Breast epithelium (tissue), 3 donors: ENCODE measurements around the gene MROH2A.

Experiments
- POLR2A ChIP-seq: fragments of 450-650 bp; IDR thresholded peaks from one replicate; pipeline ENCODE4 v1.6.1; 2016; ENCODE audit warnings: antibody characterized with exemption, mild to moderate bottlenecking, moderate library complexity
- POLR2AphosphoS5 ChIP-seq, 3 donors: sonication (generic); formaldehyde crosslinking; IDR thresholded peaks; one replicate each; pipeline ENCODE4 v1.6.1; 2017; ENCODE audit warnings: antibody characterized with exemption in 3 of 3
- TF ChIP-seq, protein P1 (sequence below), 3 donors: fragments of 450-650 bp; IDR thresholded peaks; one replicate each; pipeline ENCODE4 v1.5.1; 2016 to 2017; ENCODE audit warnings: antibody characterized with exemption in 3 of 3, mild to moderate bottlenecking in 3 of 3, moderate library complexity in 3 of 3

- TF ChIP-seq, protein P1, sequence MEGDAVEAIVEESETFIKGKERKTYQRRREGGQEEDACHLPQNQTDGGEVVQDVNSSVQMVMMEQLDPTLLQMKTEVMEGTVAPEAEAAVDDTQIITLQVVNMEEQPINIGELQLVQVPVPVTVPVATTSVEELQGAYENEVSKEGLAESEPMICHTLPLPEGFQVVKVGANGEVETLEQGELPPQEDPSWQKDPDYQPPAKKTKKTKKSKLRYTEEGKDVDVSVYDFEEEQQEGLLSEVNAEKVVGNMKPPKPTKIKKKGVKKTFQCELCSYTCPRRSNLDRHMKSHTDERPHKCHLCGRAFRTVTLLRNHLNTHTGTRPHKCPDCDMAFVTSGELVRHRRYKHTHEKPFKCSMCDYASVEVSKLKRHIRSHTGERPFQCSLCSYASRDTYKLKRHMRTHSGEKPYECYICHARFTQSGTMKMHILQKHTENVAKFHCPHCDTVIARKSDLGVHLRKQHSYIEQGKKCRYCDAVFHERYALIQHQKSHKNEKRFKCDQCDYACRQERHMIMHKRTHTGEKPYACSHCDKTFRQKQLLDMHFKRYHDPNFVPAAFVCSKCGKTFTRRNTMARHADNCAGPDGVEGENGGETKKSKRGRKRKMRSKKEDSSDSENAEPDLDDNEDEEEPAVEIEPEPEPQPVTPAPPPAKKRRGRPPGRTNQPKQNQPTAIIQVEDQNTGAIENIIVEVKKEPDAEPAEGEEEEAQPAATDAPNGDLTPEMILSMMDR (IDR thresholded peaks at IDR 0.05) = no peak
- TF ChIP-seq POLR2AphosphoS5 (IDR thresholded peaks at IDR 0.05) = no peak
- no peak for TF ChIP-seq POLR2A
Measured at GRCh38 chr2:233844064-233844807, 66.1 kb downstream of the MROH2A start.
